PC-3 (cell line): ENCODE measurements around the gene BLTP3A.

Source experiments
- EZH2 ChIP-seq: fragments of 300-600 bp; sonication (generic); IDR thresholded peaks from one replicate; pipeline ENCODE4 v1.6.1; 2017; ENCODE audit warnings: antibody characterized with exemption, mild to moderate bottlenecking, low read length; ENCODE audit not compliant: unreplicated experiment
- EZH2phosphoT487 ChIP-seq: fragments of 300-600 bp; sonication (generic); IDR thresholded peaks from 2 replicates; pipeline ENCODE4 v1.6.1; 2018; ENCODE audit warnings: mild to moderate bottlenecking, antibody characterized with exemption, low read length, borderline replicate concordance
- TF ChIP-seq, protein P1 (sequence below): fragments of 300-600 bp; sonication (generic); conservative IDR thresholded peaks from 2 replicates; pipeline ENCODE4 v1.5.1; 2017; ENCODE audit warnings: antibody characterized with exemption, low read depth, mild to moderate bottlenecking, low read length

DNA sequence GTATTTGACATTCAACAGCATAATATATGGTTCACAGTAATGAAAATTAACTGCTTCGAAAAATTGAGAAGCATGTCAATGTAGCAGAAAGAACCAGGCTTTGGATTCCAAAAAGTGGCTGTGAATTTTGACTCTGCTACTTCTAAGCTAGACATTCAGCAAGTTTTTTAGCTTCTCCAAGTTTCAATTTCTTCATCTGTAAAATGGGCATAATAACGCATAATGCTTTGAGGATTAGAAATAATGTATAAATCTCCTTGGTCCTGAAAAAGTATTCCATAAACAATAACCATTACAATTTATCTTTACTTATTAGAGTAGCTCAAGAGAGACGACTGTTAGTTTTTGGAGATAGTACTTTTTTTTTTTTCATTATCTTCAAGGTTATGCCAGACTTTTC is 7.7 kb downstream of the BLTP3A start:
- no peak for TF ChIP-seq EZH2
- TF ChIP-seq, protein P1, sequence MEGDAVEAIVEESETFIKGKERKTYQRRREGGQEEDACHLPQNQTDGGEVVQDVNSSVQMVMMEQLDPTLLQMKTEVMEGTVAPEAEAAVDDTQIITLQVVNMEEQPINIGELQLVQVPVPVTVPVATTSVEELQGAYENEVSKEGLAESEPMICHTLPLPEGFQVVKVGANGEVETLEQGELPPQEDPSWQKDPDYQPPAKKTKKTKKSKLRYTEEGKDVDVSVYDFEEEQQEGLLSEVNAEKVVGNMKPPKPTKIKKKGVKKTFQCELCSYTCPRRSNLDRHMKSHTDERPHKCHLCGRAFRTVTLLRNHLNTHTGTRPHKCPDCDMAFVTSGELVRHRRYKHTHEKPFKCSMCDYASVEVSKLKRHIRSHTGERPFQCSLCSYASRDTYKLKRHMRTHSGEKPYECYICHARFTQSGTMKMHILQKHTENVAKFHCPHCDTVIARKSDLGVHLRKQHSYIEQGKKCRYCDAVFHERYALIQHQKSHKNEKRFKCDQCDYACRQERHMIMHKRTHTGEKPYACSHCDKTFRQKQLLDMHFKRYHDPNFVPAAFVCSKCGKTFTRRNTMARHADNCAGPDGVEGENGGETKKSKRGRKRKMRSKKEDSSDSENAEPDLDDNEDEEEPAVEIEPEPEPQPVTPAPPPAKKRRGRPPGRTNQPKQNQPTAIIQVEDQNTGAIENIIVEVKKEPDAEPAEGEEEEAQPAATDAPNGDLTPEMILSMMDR: no peak
- TF ChIP-seq EZH2phosphoT487: no peak
